Activated CD4-positive, alpha-beta T cell treated with anti-CD3 and anti-CD28 coated beads, Interleukin-2, amount 10 ng/mL, durations not matched to agents 24 days and 14 days (primary cell): ENCODE measurements around the gene NUBP2. TPM values are rescaled to one million over a fixed set of nuclear protein-coding genes. Genes with fewer than 3 reads are reported as not detected.

Source experiments
- DNase-seq: peaks from one replicate; pipeline ENCODE4 v3.0.0; 2022
- H3K27ac Mint-ChIP-seq: one replicate; pipeline ENCODE4 v1.8.0; 2022; ENCODE audit warnings: mild to moderate bottlenecking, mixed read lengths
- H3K27me3 Mint-ChIP-seq: one replicate; pipeline ENCODE4 v1.8.0; 2022; ENCODE audit warnings: mixed read lengths
- H3K36me3 Mint-ChIP-seq: one replicate; pipeline ENCODE4 v1.8.0; 2022; ENCODE audit warnings: low read depth, mild to moderate bottlenecking, mixed read lengths
- H3K4me1 Mint-ChIP-seq: one replicate; pipeline ENCODE4 v1.8.0; 2021; ENCODE audit warnings: mixed read lengths
- H3K4me3 Mint-ChIP-seq: one replicate; pipeline ENCODE4 v1.8.0; 2022; ENCODE audit warnings: mild to moderate bottlenecking, moderate library complexity, mixed read lengths
- H3K9me3 Mint-ChIP-seq: one replicate; pipeline ENCODE4 v1.8.0; 2021; ENCODE audit warnings: mixed read lengths
- intact Hi-C: fragments of 100-400 bp; cut with micrococcal nuclease; formaldehyde crosslinking; loops from one replicate; pipeline ENCODE4 v1.15.1; 2023
- total RNA-seq: library from RNA; stranded (reverse); gene quantifications from 2 replicates; pipeline ENCODE4 v1.2.3, GENCODE V29; 2022

Gene NUBP2
- total RNA-seq, 1 donor from 2014 or later: 81.1 TPM

GRCh38 chr16:1771864-1772361 is 10.8 kb upstream of the NUBP2 start:
- Mint-ChIP-seq H3K36me3 (peaks cover 22% of the 10 kb centered on the region), H3K4me1 (peaks cover 10% of the 10 kb centered on the region), H3K9me3 (no peaks in the 10 kb centered on the region), H3K27ac (peak overlapping the region; percentile 95), H3K4me3 (peak overlapping the region; percentile 93), H3K27me3 (no peaks in the 10 kb centered on the region)
- intact Hi-C loops: loop anchor here (1.0 to 5.0 kb wide), 6 partner anchors 53 to 297 kb away; partner anchors contain the start of genes CLCN7, CRAMP1, IFT140 and MAPK8IP3
- DNase-seq: no peak

- intact Hi-C loops: loop anchor here (2.0 to 5.0 kb wide), 3 partner anchors 65 to 170 kb away; partner anchors contain the start of genes CRAMP1, IFT140, MAPK8IP3 and MSRB1
- no peaks in the 10 kb centered on the region for H3K27me3 Mint-ChIP-seq
- peak within 1 kb of the TSS; percentile 93 for H3K4me3 Mint-ChIP-seq
- H3K27ac Mint-ChIP-seq: peak within 1 kb of the TSS; percentile 95
- DNase-seq: peak; percentile 85
- H3K9me3 Mint-ChIP-seq: no peaks in the 10 kb centered on the region
- H3K4me1 Mint-ChIP-seq: peaks cover 10% of the 10 kb centered on the region
- H3K36me3 Mint-ChIP-seq: peaks cover 18% of the 10 kb centered on the region
These were observed 10.3 kb upstream of the NUBP2 start, which contains the start of gene EME2 for GRCh38 chr16:1772362-1772907. Gene EME2 (plus strand): TSS chr16:1772810. CDS start chr16:1773228, 418 bp downstream.

- Mint-ChIP-seq H3K36me3 (peaks cover 18% of the 10 kb centered on the region), H3K4me3 (peak within 1 kb of the TSS; percentile 93), H3K27ac (peak within 1 kb of the TSS; percentile 95), H3K4me1 (peaks cover 10% of the 10 kb centered on the region), H3K9me3 (no peaks in the 10 kb centered on the region), H3K27me3 (no peaks in the 10 kb centered on the region)
- intact Hi-C loops: loop anchor here (1.0 to 5.0 kb wide), 4 partner anchors 9 to 169 kb away; partner anchors contain the start of genes CRAMP1, IFT140, MAPK8IP3 and MSRB1
- DNase-seq: peak; percentile 96
These were observed 9.7 kb upstream of the NUBP2 start, which contains the start of gene MRPS34 for GRCh38 chr16:1772908-1773702. Gene MRPS34 (minus strand): TSS chr16:1773134. CDS start chr16:1773119, 15 bp downstream.

GRCh38 chr16:1773703-1774447 is 8.9 kb upstream of the NUBP2 start:
- Mint-ChIP-seq H3K9me3 (no peaks in the 10 kb centered on the region), H3K27ac (peak overlapping the region; percentile 71), H3K27me3 (no peaks in the 10 kb centered on the region), H3K4me1 (peaks cover 10% of the 10 kb centered on the region), H3K4me3 (peak overlapping the region; percentile 93), H3K36me3 (peaks cover 15% of the 10 kb centered on the region)
- intact Hi-C loops: loop anchor here (1.0 to 5.0 kb wide), 4 partner anchors 8 to 168 kb away; partner anchors contain the start of genes CRAMP1, IFT140, MAPK8IP3 and MSRB1
- DNase-seq: no peak

- no peak overlapping the region for H3K27ac Mint-ChIP-seq
These were observed 8.3 kb upstream of the NUBP2 start for GRCh38 chr16:1774448-1774780.

GRCh38 chr16:1775006-1775845 is 7.5 kb upstream of the NUBP2 start:
- intact Hi-C loops: no loop called here
- no peak for DNase-seq
- peaks cover 7% of the 10 kb centered on the region for H3K4me1 Mint-ChIP-seq
- H3K4me3 Mint-ChIP-seq: peak overlapping the region; percentile 45
- H3K27ac Mint-ChIP-seq: no peak overlapping the region
- H3K36me3 Mint-ChIP-seq: peaks cover 16% of the 10 kb centered on the region
- no peaks in the 10 kb centered on the region for H3K27me3 Mint-ChIP-seq
- no peaks in the 10 kb centered on the region for H3K9me3 Mint-ChIP-seq

More at GRCh38 chr16:1774448-1774780, 8.3 kb upstream of the NUBP2 start:
- Mint-ChIP-seq H3K4me1 (peaks cover 10% of the 10 kb centered on the region), H3K4me3 (peak overlapping the region; percentile 93), H3K27me3 (no peaks in the 10 kb centered on the region), H3K36me3 (peaks cover 17% of the 10 kb centered on the region), H3K9me3 (no peaks in the 10 kb centered on the region)
- intact Hi-C loops: loop anchor here (5.0 kb wide), 2 partner anchors 67 to 168 kb away; partner anchors contain the start of genes MAPK8IP3 and MSRB1
- DNase-seq: no peak

- H3K36me3 Mint-ChIP-seq: peaks cover 13% of the 10 kb centered on the region
- no peak overlapping the region for H3K27ac Mint-ChIP-seq
- no peaks in the 10 kb centered on the region for H3K9me3 Mint-ChIP-seq
- intact Hi-C loops: no loop called here
- DNase-seq: no peak
- no peak overlapping the region for H3K4me3 Mint-ChIP-seq
- peaks cover 9% of the 10 kb centered on the region for H3K4me1 Mint-ChIP-seq
- no peaks in the 10 kb centered on the region for H3K27me3 Mint-ChIP-seq
These were observed 6.7 kb upstream of the NUBP2 start for GRCh38 chr16:1775846-1776671.

GRCh38 chr16:1776672-1776955 is 6.1 kb upstream of the NUBP2 start:
- intact Hi-C loops: no loop called here
- DNase-seq: no peak
- Mint-ChIP-seq H3K4me1 (peaks cover 12% of the 10 kb centered on the region), H3K36me3 (peaks cover 12% of the 10 kb centered on the region), H3K27ac (no peak overlapping the region), H3K4me3 (no peak overlapping the region), H3K27me3 (no peaks in the 10 kb centered on the region), H3K9me3 (no peaks in the 10 kb centered on the region)

- H3K4me3 Mint-ChIP-seq: no peak overlapping the region
- no peaks in the 10 kb centered on the region for H3K27me3 Mint-ChIP-seq
- H3K4me1 Mint-ChIP-seq: peaks cover 13% of the 10 kb centered on the region
- intact Hi-C loops: no loop called here
- no peak overlapping the region for H3K27ac Mint-ChIP-seq
- H3K9me3 Mint-ChIP-seq: no peaks in the 10 kb centered on the region
- peaks cover 11% of the 10 kb centered on the region for H3K36me3 Mint-ChIP-seq
- no peak for DNase-seq
These were observed 5.8 kb upstream of the NUBP2 start for GRCh38 chr16:1776991-1777374.

- Mint-ChIP-seq H3K9me3 (no peaks in the 10 kb centered on the region), H3K27ac (no peak overlapping the region), H3K4me1 (peaks cover 10% of the 10 kb centered on the region), H3K4me3 (no peak overlapping the region), H3K36me3 (peaks cover 6% of the 10 kb centered on the region), H3K27me3 (peaks cover under 1% of the 10 kb centered on the region)
- intact Hi-C loops: no loop called here
- DNase-seq: no peak
These were observed 5.2 kb upstream of the NUBP2 start for GRCh38 chr16:1777375-1778199.

- intact Hi-C loops: no loop called here
- H3K4me3 Mint-ChIP-seq: no peak overlapping the region
- no peak overlapping the region for H3K27ac Mint-ChIP-seq
- H3K27me3 Mint-ChIP-seq: peaks cover 2% of the 10 kb centered on the region
- DNase-seq: no peak
- H3K4me1 Mint-ChIP-seq: peaks cover 10% of the 10 kb centered on the region
- H3K9me3 Mint-ChIP-seq: no peaks in the 10 kb centered on the region
- H3K36me3 Mint-ChIP-seq: peaks cover 6% of the 10 kb centered on the region
These were observed 4.3 kb upstream of the NUBP2 start for GRCh38 chr16:1778200-1779179.
